Ishikawa (cell line): ENCODE data around the gene PIANP.

Source experiments
- CREB1 ChIP-seq: IDR thresholded peaks from 2 replicates; pipeline ENCODE4 v1.6.1; 2012; ENCODE audit warnings: low read depth
- EGR1 ChIP-seq: IDR thresholded peaks from 2 replicates; pipeline ENCODE4 v1.6.1; 2012
- EP300 ChIP-seq: IDR thresholded peaks from 2 replicates; pipeline ENCODE4 v1.6.1; 2012; ENCODE audit warnings: borderline replicate concordance
- FOXM1 ChIP-seq: IDR thresholded peaks from 2 replicates; pipeline ENCODE4 v1.6.1; 2012; ENCODE audit warnings: low read depth, borderline replicate concordance
- MAX ChIP-seq: IDR thresholded peaks from 2 replicates; pipeline ENCODE4 v1.6.1; 2012
- NFIC ChIP-seq: IDR thresholded peaks from 2 replicates; pipeline ENCODE4 v1.6.1; 2012
- RAD21 ChIP-seq: IDR thresholded peaks from 2 replicates; pipeline ENCODE4 v1.6.1; 2012; ENCODE audit warnings: low read depth
- REST ChIP-seq: IDR thresholded peaks from 2 replicates; pipeline ENCODE4 v1.6.1; 2012; ENCODE audit warnings: low read depth, mild to moderate bottlenecking
- TAF1 ChIP-seq: IDR thresholded peaks from 2 replicates; pipeline ENCODE4 v1.6.1; 2012; ENCODE audit warnings: low read depth, mild to moderate bottlenecking
- TEAD4 ChIP-seq: IDR thresholded peaks from 2 replicates; pipeline ENCODE4 v1.6.1; 2012
- USF1 ChIP-seq: IDR thresholded peaks from 2 replicates; pipeline ENCODE4 v1.6.1; 2012
- YY1 ChIP-seq: IDR thresholded peaks from 2 replicates; pipeline ENCODE4 v1.6.1; 2012; ENCODE audit warnings: low read depth

- TF ChIP-seq MAX (no peak), EP300 (no peak), RAD21 (no peak), NFIC (no peak), FOXM1 (no peak), CREB1 (no peak), TAF1 (no peak), TEAD4 (no peak), USF1 (no peak), YY1 (no peak), EGR1 (no peak), REST (no peak)
These were observed 23.7 kb downstream of the PIANP start for GRCh38 chr12:6676962-6677361.
